Hematopoietic multipotent progenitor cell (in vitro differentiated cells): Measurements from ENCODE around the gene ZNF19. TPM values are rescaled to one million over a fixed set of nuclear protein-coding genes. Genes with fewer than 3 reads are reported as not detected.

Experiments used
- total RNA-seq: library from RNA; depleted of rRNA; stranded (reverse); fragments of >200 nt; gene quantifications from one replicate; pipeline ENCODE4 v1.2.3, GENCODE V29; 2012

The ZNF19 gene
- total RNA-seq, 1 donor: 3.5 TPM

Other genes with a start within 250 kb of the ZNF19 start
- 20.5 TPM for gene CMTR2, start 199.9 kb downstream of the ZNF19 start, total RNA-seq
- gene CALB2, start 130.6 kb downstream of the ZNF19 start, total RNA-seq: not detected
- not detected for gene TLE7, start 47.3 kb downstream of the ZNF19 start, total RNA-seq
- 4.8 TPM for gene ZNF23, start 27.1 kb downstream of the ZNF19 start, total RNA-seq
- gene CHST4, start 37.1 kb upstream of the ZNF19 start, total RNA-seq: not detected
- not detected for gene TAT, start 87.8 kb upstream of the ZNF19 start, total RNA-seq
- gene MARVELD3, start 136.9 kb upstream of the ZNF19 start, total RNA-seq: under 0.01 TPM
- 3.8 TPM for gene PHLPP2, start 235.4 kb upstream of the ZNF19 start, total RNA-seq